A673 (cell line): ENCODE results near the gene EBF4.

Experiments used
- CTCF ChIP-seq: fragments of 300-800, 200-600 bp; sonication (generic); conservative IDR thresholded peaks from 2 replicates; pipeline ENCODE4 v1.5.1; 2017; ENCODE audit warnings: low read depth, mild to moderate bottlenecking, antibody characterized with exemption, low read length, moderate library complexity, mixed read lengths
- EZH2 ChIP-seq: fragments of 200-600 bp; sonication (generic); IDR thresholded peaks from 2 replicates; pipeline ENCODE4 v1.6.1; 2017; ENCODE audit warnings: borderline replicate concordance, low read depth, mild to moderate bottlenecking, mixed read lengths, antibody characterized with exemption, low read length; ENCODE audit not compliant: poor library complexity, severe bottlenecking

DNA sequence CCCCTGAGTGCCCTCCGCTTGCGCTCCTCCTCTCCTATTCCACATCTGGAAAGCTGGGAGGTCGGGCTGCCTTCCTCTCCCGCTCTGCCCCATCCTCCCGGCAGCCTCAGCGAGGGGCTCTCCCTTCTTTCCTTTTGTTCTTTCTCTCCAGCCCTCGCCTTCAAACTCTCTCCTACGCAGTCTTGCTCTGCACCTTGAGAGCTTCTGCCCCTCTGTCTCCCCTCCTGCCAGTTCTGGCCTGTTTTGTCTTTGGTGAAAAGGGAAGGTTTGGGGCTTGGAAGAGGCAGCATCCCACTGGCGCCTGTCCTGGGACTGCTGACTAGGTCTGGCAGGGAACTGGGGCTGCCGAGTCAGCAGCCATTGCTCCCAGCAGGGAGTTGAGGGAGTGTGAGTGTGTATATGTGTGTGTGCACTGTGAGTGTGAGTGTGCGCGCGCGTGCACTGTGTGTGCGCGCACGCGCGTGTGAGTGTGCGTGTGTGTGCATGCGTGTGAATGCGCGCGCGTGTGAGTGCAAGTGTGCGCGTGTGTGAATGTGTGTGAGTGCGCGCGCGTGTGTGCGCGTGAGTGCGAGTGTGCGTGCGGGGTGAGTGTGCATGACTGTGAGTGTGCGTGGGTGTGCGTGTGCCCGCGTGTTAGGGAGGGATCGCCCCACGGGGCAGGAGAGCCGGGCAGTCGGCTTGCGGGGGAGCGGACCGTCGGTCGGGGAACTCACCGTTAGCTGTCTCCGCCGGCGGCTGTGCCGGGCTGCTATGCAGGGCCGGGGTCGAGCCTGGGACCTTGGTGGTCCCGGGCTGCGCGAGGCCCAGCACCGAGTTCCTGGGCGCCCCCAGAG, 107.3 kb downstream of the EBF4 start:
- TF ChIP-seq CTCF, result no peak
- peak; percentile 82 for TF ChIP-seq EZH2
